T-cell (primary cell): ENCODE data around the gene CACNA1S. TPM values are rescaled to one million over a fixed set of nuclear protein-coding genes. Genes with fewer than 3 reads are reported as not detected.

Experiments
- ATAC-seq, 4 experiments: fragments of 200-7000 bp in 3 of 4; fragments of 150-1000 bp in 1 of 4; cut with Tn5 transposase; replicated peaks in 1 of 4; 1 replicate in 3 of 4; 2 replicates in 1 of 4; pipeline ENCODE4 v1.10.0; 2021; ENCODE audit warnings: moderate library complexity in 3 of 4, mild to moderate bottlenecking in 2 of 4, moderate number of reproducible peaks in 1 of 4
- CTCF ChIA-PET, 2 donors: fragments of 300-600 bp; sonication (Branson Sonifier 250); formaldehyde crosslinking; loops; one replicate each; lab custom pipeline; 2022; ENCODE audit warnings: antibody characterized with exemption in 2 of 2; lab: Charles Lee
- POLR2A ChIA-PET, 2 donors: fragments of 300-600 bp; sonication (Branson Sonifier 250); formaldehyde crosslinking; loops; one replicate each; lab custom pipeline; 2022; ENCODE audit warnings: antibody characterized with exemption in 2 of 2; lab: Charles Lee
- DNase-seq, 35 experiments: peaks; one replicate each; pipeline versions ENCODE4 v3.0.0 to v3.0.0-alpha.2; 2013 to 2023
- H3K27ac ChIP-seq: one replicate; pipeline ENCODE4 v1.5.1; 2013; ENCODE audit warnings: low read length
- H3K27me3 ChIP-seq, 2 experiments: replicated peaks in 1 of 2; 1 replicate in 1 of 2; 2 replicates in 1 of 2; pipeline versions ENCODE4 v1.6.1 to v1.7.0; 2013; ENCODE audit warnings: low read length in 1 of 2, mixed read lengths in 1 of 2; ENCODE audit not compliant: control insufficient read depth in 2 of 2, insufficient read depth in 2 of 2; ENCODE audit errors: extremely low read depth in 1 of 2
- H3K36me3 ChIP-seq, 2 donors: 1 replicate in 1 of 2; 2 replicates in 1 of 2; pipeline versions ENCODE4 v1.6.1 to v1.7.0; 2013; ENCODE audit warnings: low read length in 1 of 2; ENCODE audit not compliant: control insufficient read depth in 2 of 2, insufficient read depth in 1 of 2; ENCODE audit errors: extremely low read depth in 1 of 2
- H3K4me1 ChIP-seq, 2 experiments: 1 replicate in 1 of 2; 2 replicates in 1 of 2; pipeline versions ENCODE4 v1.6.1 to v1.7.0; 2013; ENCODE audit warnings: low read length in 2 of 2, mixed read lengths in 1 of 2; ENCODE audit not compliant: insufficient read depth in 2 of 2, control insufficient read depth in 1 of 2; ENCODE audit errors: extremely low read depth in 1 of 2
- H3K4me3 ChIP-seq, 2 donors: 1 replicate in 1 of 2; 2 replicates in 1 of 2; pipeline versions ENCODE4 v1.5.1 to v1.7.0; 2013; ENCODE audit warnings: mild to moderate bottlenecking in 2 of 2, low read length in 1 of 2, moderate library complexity in 1 of 2; ENCODE audit not compliant: control insufficient read depth in 1 of 2; ENCODE audit errors: extremely low read depth in 1 of 2
- H3K9me3 ChIP-seq: 2 replicates; pipeline ENCODE4 v1.7.0; 2013
- H3K27ac Mint-ChIP-seq, 2 donors: one replicate each; pipeline ENCODE4 v1.8.0; 2020 to 2021; ENCODE audit warnings: mild to moderate bottlenecking in 2 of 2, mixed read lengths in 2 of 2
- H3K27me3 Mint-ChIP-seq, 2 donors: one replicate each; pipeline ENCODE4 v1.8.0; 2021 to 2022; ENCODE audit warnings: mixed read lengths in 2 of 2
- H3K36me3 Mint-ChIP-seq: one replicate; pipeline ENCODE4 v1.8.0; 2021; ENCODE audit warnings: mixed read lengths
- H3K4me1 Mint-ChIP-seq, 3 donors: one replicate each; pipeline ENCODE4 v1.8.0; 2020 to 2022; ENCODE audit warnings: mixed read lengths in 3 of 3, mild to moderate bottlenecking in 1 of 3
- H3K4me3 Mint-ChIP-seq, 3 donors: one replicate each; pipeline ENCODE4 v1.8.0; 2020 to 2022; ENCODE audit warnings: mild to moderate bottlenecking in 3 of 3, mixed read lengths in 3 of 3, moderate library complexity in 3 of 3
- H3K9me3 Mint-ChIP-seq, 3 donors: one replicate each; pipeline ENCODE4 v1.8.0; 2020 to 2022; ENCODE audit warnings: mixed read lengths in 3 of 3
- WGBS: methylation state at CpG from one replicate; pipeline ENCODE4 v1.1.5; 2013; ENCODE audit warnings: missing lambda C conversion rate; ENCODE audit not compliant: insufficient coverage; 5-methylcytosine and 5-hydroxymethylcytosine counted together
- total RNA-seq, 35 experiments: library from RNA in 6 of 35; stranded (reverse) in 6 of 35; fragments of 120-200 nt in 1 of 35; gene quantifications; one replicate each; pipeline versions ENCODE4 v1.2.1 to v1.2.4 and lab custom pipeline; 2013 to 2026

CACNA1S gene
- total RNA-seq, 5 donors from 2014 or later (not counting 1 experiment from before 2014, with no cell fraction given): not detected

GRCh38 chr1:201123866-201124265, 11.6 kb upstream of the CACNA1S start:
- Histone ChIP-seq H3K9me3 (no peaks in the 10 kb centered on the region), H3K4me1 (peaks cover 0 to 8% of the 10 kb centered on the region in 2 experiments), H3K27ac (no peak overlapping the region), H3K27me3 (peaks cover 0 to 45% of the 10 kb centered on the region in 2 experiments), H3K36me3 (no peaks in the 10 kb centered on the region), H3K4me3 (no peak overlapping the region)
- no peak overlapping the region for H3K27ac Mint-ChIP-seq
- DNase-seq (no peak), ATAC-seq (no peak)
- H3K36me3 Mint-ChIP-seq: no peaks in the 10 kb centered on the region
- WGBS: 100% methylated on average over 1 of the region's 1 CpG
- ChIA-PET POLR2A (no interaction called here), CTCF (interaction anchor here in 1 of 2 donors (0.6 kb wide), 1 partner anchor 386 kb away, joined by 3 read pairs; no protein-coding TSS in a partner anchor)
- no peaks in the 10 kb centered on the region for H3K9me3 Mint-ChIP-seq
- peaks cover 8 to 11% (median 11%) of the 10 kb centered on the region in 3 donors for H3K4me1 Mint-ChIP-seq
- no peak overlapping the region for H3K4me3 Mint-ChIP-seq
- H3K27me3 Mint-ChIP-seq: peaks cover 16 to 17% of the 10 kb centered on the region in 2 donors

- no peaks in the 10 kb centered on the region for H3K9me3 ChIP-seq
- H3K27me3 ChIP-seq: peaks cover under 1 to 39% of the 10 kb centered on the region in 2 experiments
- H3K27ac ChIP-seq: no peak overlapping the region
- ATAC-seq (no peak), DNase-seq (no peak)
- H3K27me3 Mint-ChIP-seq: peaks cover 16 to 17% of the 10 kb centered on the region in 2 donors
- POLR2A ChIA-PET: no interaction called here
- peaks cover 8 to 11% (median 11%) of the 10 kb centered on the region in 3 donors for H3K4me1 Mint-ChIP-seq
- 97% methylated on average over 4 of the region's 10 CpGs for WGBS
- no peaks in the 10 kb centered on the region for H3K9me3 Mint-ChIP-seq
- no peak overlapping the region for H3K4me3 Mint-ChIP-seq
- H3K27ac Mint-ChIP-seq: no peak overlapping the region
- no peak overlapping the region for H3K4me3 ChIP-seq
- peaks cover 0 to 8% of the 10 kb centered on the region in 2 experiments for H3K4me1 ChIP-seq
- no peaks in the 10 kb centered on the region for H3K36me3 ChIP-seq
- no peaks in the 10 kb centered on the region for H3K36me3 Mint-ChIP-seq
- CTCF ChIA-PET: interaction anchor here (0.5 to 1.0 kb wide), 3 partner anchors 9 to 471 kb away, joined by 3 to 8 read pairs (median 5); no protein-coding TSS in a partner anchor
These were observed 10.2 kb upstream of the CACNA1S start for GRCh38 chr1:201122321-201122957.

- CTCF ChIA-PET: interaction anchor here (0.6 to 1.8 kb wide), 13 partner anchors 8 to 167 kb away, joined by 3 to 8 read pairs (median 3); partner anchors contain the start of gene TMEM9 (in 1 of the 2)
- Histone ChIP-seq H3K4me1 (peaks cover 0 to 22% of the 10 kb centered on the region in 2 experiments), H3K9me3 (no peaks in the 10 kb centered on the region), H3K4me3 (no peak overlapping the region), H3K36me3 (no peaks in the 10 kb centered on the region), H3K27me3 (peaks cover 2 to 23% of the 10 kb centered on the region in 2 experiments), H3K27ac (no peak overlapping the region)
- ATAC-seq (peak in 2 of 4 experiments; percentile 42 to 51), DNase-seq (peak in 33 of 35 experiments; percentile 15 to 71 (median 45))
- no peak overlapping the region for H3K27ac Mint-ChIP-seq
- no peak overlapping the region for H3K4me3 Mint-ChIP-seq
- H3K27me3 Mint-ChIP-seq: peaks cover 4 to 6% of the 10 kb centered on the region in 2 donors
- H3K4me1 Mint-ChIP-seq: peaks cover 8 to 25% (median 22%) of the 10 kb centered on the region in 3 donors
- WGBS: 25% methylated on average over 7 of the region's 14 CpGs
- H3K36me3 Mint-ChIP-seq: no peaks in the 10 kb centered on the region
- POLR2A ChIA-PET: no interaction called here
- no peaks in the 10 kb centered on the region for H3K9me3 Mint-ChIP-seq
These were observed 7.3 kb upstream of the CACNA1S start for GRCh38 chr1:201119206-201120197.

GRCh38 chr1:201116091-201116490, 3.9 kb upstream of the CACNA1S start:
- Histone ChIP-seq H3K4me3 (no peak overlapping the region), H3K9me3 (no peaks in the 10 kb centered on the region), H3K4me1 (peaks cover 3 to 26% of the 10 kb centered on the region in 2 experiments), H3K27me3 (peaks cover 2 to 9% of the 10 kb centered on the region in 2 experiments), H3K36me3 (no peaks in the 10 kb centered on the region), H3K27ac (no peak overlapping the region)
- no peaks in the 10 kb centered on the region for H3K27me3 Mint-ChIP-seq
- no peak for DNase-seq
- WGBS: no CpG with 5 or more reads among the region's 2 CpGs
- ChIA-PET POLR2A (interaction anchor here in 1 of 2 donors (0.6 kb wide), 1 partner anchor 145 kb away, joined by 3 read pairs; no protein-coding TSS in a partner anchor), CTCF (interaction anchor here (0.9 to 2.0 kb wide), 4 partner anchors 9 to 144 kb away, joined by 3 to 8 read pairs (median 4); no protein-coding TSS in a partner anchor)
- H3K27ac Mint-ChIP-seq: no peak overlapping the region
- H3K9me3 Mint-ChIP-seq: no peaks in the 10 kb centered on the region
- no peak for ATAC-seq
- peaks cover 8 to 30% (median 25%) of the 10 kb centered on the region in 3 donors for H3K4me1 Mint-ChIP-seq
- no peaks in the 10 kb centered on the region for H3K36me3 Mint-ChIP-seq
- peak overlapping the region; percentile 36 to 58 (median 39) for H3K4me3 Mint-ChIP-seq

GRCh38 chr1:201115390-201115937, 3.2 kb upstream of the CACNA1S start:
- Histone ChIP-seq H3K9me3 (no peaks in the 10 kb centered on the region), H3K36me3 (no peaks in the 10 kb centered on the region), H3K4me3 (peak overlapping the region in 1 of 2 donors; percentile 71), H3K27me3 (peaks cover 2 to 12% of the 10 kb centered on the region in 2 experiments), H3K27ac (no peak overlapping the region), H3K4me1 (peaks cover 3 to 26% of the 10 kb centered on the region in 2 experiments)
- Mint-ChIP-seq H3K4me3 (peak overlapping the region; percentile 39 to 90 (median 58)), H3K27me3 (no peaks in the 10 kb centered on the region), H3K27ac (no peak overlapping the region), H3K9me3 (no peaks in the 10 kb centered on the region), H3K36me3 (no peaks in the 10 kb centered on the region), H3K4me1 (peaks cover 8 to 30% (median 25%) of the 10 kb centered on the region in 3 donors)
- POLR2A ChIA-PET: no interaction called here
- DNase-seq (peak in 1 of 35 experiments; percentile 3), ATAC-seq (no peak)
- CTCF ChIA-PET: interaction anchor here (1.2 to 2.0 kb wide), 3 partner anchors 8 to 143 kb away, joined by 3 to 8 read pairs (median 4); no protein-coding TSS in a partner anchor
- WGBS: 98% methylated on average over 21 of the region's 25 CpGs
